Medulla oblongata (tissue), 1 donor: Measurements from ENCODE around the gene SUDS3.
A peak's percentile ranks its signal among the peaks of the same experiment; 100 is the strongest.
"Not testable (repeated sequence)": the region's sequence is repeated elsewhere in the genome, so short reads cannot be mapped to it uniquely, and the experiment has no call there.

Experiments used
- DNase-seq: peaks from one replicate; pipeline ENCODE4 v3.0.0-alpha.2; 2015; ENCODE audit errors: extremely low spot score

Gene SUDS3, protein sequence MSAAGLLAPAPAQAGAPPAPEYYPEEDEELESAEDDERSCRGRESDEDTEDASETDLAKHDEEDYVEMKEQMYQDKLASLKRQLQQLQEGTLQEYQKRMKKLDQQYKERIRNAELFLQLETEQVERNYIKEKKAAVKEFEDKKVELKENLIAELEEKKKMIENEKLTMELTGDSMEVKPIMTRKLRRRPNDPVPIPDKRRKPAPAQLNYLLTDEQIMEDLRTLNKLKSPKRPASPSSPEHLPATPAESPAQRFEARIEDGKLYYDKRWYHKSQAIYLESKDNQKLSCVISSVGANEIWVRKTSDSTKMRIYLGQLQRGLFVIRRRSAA

DNA sequence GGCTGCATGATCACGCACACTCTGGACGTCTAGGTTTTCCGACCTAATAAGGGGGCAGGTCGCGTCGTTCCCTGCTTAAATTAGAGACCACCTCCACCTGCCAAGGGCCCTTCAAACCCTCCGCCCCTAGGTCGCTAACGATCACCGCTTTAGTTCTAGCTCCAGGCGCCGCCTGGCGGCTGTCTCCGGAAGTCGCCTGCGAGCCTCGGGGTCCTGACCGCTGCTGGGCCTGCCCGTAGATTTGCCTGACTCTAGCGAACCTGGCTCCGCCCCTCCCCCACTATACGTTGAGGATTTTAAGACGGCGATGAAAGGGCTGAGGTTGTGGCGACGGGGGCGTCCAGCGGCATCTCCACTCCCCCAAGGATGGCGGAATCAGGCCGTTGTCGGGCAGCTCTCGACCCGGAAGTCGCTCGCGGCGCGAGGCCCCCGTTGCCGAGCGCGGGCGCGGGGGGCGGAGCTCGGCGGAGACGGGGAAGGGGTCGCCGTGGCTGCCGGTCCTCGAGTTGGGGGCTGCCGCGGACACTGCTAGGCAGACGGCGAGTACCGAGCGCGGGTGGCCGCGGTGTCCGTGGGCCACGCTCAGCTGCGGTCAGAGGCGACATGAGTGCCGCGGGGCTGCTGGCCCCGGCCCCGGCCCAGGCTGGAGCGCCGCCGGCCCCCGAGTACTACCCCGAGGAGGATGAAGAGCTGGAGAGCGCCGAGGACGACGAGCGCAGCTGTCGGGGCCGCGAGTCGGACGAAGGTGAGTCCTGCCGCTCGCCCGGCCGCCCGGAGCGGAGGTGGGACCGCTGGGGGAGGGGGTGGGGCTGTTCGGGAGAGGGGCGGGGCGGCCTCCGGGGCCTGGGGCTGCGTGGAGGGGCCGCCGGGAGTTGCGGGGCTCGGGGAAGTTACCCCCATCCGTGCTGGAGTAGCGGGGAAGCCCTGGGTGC lies at the start of gene SUDS3:
SUDS3 (plus strand) TSS at position 467 of the 932 bp plus-strand sequence; CDS start at position 604, 137 bp downstream.
- peak; percentile 96 for DNase-seq

DNA sequence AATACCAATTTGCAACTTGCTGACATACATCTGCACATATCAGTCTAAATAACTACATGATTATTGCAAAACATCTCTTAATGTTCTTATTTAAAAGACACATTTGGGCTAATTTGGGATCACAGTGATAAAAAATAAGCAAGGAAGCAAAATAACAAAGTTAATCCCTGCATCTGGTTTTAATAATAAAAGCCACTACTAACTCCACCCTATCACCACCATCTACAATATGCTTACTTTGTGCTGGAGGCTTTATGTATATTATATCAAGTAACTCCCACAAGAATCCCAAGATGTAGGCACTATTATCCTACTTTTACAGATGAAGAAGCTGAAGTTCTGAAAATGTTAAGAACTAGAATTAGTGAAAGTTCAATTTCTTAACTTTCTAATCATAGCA lies 49.4 kb upstream of the SUDS3 start:
- no peak for DNase-seq

DNA sequence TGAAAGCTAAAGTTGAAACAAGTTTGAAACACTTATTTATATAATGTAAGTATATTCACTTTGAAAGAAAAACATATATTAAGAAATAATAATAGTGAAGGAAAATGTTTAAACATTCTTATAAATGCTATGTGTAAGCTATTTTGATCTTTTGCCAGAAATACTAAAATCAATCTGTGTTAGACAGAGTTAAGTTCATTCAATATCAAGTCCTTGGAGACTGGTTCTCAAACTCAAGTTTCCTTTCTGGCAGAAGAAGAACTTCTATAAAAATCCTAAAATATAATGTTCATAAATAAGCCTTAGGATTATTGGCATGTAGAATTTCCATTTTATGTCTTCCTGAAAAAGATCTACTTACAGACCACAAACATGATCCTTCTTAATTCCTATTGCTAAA lies 49.0 kb upstream of the SUDS3 start:
- no peak for DNase-seq

DNA sequence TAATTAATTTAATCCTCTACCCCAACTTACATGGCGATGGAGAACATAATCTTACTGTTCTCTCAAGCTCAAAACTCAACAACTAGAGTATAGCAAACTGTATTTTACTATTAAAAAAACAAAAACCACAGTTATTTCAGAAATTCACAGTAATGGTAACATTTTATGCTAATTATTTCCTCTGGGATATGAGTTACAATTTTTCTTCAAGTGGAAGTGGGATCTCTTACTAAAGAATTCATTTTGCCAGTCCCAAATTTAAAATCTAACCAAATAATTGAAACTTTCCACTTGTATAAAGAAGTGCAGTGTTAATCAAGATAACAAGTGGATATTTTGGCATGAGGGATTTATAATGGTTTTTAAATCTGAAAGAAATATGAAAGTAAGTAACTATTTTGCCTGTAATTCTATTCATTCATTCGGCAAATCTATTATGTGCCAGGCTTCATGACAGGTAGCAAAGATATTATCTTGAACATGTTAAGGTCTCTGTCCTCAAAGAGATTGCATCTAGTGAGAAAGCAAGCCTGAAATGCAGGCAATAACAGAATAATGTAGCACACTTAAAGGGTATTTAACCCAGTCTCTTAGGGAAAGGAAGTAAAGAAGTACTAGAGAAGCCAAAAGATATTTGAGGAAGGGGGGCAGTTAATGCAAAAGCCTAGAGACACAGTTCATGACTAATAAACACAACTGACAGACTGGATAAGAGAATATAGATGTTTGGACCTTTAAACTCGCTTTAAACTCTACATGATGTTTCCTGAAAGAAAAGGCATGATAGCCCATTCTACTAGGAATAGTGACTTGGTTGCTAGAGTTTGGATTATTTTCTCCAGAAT lies 47.6 kb upstream of the SUDS3 start:
- no peak for DNase-seq

DNA sequence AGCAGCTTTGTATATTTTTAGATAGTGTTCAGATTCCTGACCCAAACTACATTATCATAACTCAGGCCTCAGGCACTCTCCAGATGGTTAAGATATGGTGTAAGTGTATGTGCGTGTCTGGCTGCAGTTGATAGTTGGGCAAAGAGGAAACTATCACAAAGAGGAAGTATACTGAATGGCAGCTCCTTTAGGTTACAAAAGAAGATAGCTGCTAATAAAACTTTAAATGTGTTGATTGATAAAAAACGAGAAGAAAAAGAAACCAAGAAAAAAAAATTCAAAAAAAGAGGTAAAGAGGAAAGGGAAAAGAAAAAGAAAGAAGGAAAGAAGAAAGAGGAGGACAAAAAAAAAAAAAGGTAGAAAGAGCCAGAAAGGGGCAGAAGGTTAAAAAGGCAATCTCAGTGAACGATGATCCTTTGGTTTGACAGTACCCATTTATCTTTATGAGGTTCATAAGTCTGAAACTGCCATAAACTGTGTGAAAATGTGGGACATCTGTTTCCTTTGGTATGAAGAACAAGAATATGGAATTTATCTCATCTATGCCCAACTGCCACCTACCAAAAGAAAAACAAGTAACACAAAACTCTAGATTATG lies 45.8 kb upstream of the SUDS3 start:
- peak; percentile 50 for DNase-seq

DNA sequence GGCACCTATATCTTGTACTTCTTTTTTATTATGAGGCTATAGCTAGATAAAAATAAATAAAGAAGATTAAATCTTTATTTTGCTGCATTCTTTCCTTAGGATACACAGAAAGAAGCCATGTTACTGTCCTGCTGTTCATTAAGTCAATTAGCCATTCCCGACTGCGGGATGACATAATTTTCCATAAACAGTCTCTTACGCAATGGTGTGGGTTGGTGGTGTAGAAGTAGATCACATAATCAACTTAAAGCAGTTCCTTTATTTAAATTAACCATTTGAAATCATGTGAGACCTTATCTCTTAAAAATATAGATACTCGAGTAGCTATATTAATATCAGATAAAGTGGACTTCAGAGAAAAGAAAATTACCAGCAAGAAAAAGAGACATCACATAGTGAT lies 43.8 kb upstream of the SUDS3 start:
- no peak for DNase-seq

DNA sequence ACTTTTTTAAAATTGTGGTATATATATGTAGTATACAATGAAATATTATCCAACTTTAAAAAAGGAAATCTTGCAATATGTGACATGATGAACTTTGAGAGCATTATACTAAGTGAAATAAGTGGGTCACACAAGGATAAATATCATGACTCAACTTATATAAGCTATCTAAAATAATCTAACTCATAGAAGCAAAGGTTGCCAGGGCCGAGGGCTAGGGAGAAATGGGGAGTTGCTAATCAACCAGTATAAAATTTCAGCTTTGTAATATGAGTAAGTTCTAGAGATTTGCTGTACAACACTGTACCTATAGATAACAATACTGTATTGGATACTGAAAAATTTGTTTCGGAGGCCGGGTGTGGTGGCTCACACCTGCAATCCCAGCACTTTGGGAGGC lies 42.1 kb upstream of the SUDS3 start:
- no peak for DNase-seq

DNA sequence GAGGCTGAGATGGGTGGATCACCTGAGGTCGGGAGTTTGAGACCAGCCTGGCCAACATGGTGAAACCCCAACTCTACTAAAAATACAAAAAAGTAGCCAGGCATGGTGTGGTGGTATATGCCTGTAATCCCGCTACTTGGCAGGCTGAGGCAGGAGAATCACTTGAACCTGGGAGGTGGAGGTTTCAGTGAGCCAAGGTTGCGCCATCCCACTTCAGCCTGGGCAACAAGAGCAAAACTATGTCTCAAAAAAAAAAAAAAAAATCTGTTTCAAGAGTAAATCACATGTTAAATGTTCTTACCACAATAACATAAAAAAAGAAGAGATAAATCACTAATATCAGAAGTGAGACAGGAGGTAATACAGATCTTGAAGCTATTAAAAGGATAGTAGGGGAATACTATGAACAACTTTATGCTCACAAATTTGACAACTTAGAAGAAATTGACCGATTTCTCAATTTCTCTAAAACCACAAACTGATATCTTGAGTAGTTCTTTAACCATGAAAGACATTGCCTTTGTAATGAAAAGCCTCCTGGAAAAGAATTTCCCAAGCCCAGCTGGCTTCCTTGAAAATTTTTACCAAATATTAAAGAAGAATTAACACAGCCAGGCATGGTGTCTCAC lies 41.3 kb upstream of the SUDS3 start:
- DNase-seq: no peak

DNA sequence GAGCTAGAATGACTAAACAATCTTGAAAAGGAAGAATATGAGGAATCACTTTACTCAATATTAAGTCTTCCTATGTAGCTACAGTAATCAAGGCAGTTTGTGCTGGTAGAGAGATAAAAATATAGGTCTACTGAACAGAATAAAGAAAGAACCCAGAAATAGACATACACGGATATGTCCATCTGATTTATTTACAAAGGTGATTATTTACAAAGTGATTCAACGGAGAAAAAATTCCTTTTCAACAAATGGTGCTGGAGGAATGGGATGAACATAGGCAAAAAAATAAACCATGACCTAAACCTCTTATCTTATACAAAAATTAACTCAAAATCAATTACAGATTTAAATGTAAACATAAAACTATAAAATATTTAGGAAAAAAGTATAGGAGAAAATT lies 40.2 kb upstream of the SUDS3 start:
- no peak for DNase-seq

DNA sequence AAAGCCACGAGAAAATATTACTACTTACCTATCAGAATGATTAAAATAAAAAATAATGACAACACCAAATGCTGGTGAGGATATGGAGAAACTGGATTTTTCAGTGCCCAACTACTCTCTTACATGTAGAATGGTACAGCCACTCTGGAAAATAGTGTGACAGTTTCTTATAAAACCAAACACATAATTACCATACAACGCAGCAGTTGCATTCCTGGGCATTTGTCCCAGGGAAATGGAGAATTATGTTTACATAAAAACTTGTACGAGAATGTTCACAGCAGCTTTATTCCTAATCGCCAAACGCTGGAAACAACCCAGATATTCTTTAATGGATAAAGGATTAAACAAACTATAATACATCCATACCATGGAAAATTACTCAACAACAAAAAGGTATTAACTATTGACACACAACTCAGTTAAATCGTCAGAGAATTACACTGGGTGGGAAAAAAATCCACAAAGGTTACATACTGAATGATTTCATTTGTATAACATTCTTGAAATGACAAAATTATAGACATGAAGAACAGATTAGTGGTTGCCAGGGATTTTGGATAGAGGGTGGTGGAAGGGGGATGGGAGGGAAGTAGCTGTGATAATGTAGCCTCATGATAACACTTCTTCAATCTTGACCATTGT lies 39.0 kb upstream of the SUDS3 start:
- DNase-seq: no peak

DNA sequence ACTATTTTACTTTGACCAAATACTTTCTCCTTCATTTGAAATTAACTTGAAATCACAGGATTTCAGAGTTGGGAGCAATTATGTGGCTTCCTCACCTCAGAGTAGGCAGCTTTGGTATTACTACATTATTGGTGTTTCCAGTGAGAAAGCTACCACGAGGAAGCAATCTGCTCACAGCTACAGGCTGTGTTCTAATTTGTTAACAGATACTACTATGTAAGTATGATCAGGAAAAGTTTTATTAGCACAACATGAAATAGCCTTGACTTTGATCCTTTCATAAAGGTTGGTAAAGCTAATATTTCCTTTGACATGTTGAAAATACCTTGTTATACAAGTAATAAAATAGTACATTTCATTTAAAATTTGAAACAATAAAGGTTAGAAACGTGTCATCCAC lies 34.3 kb upstream of the SUDS3 start:
- no peak for DNase-seq

DNA sequence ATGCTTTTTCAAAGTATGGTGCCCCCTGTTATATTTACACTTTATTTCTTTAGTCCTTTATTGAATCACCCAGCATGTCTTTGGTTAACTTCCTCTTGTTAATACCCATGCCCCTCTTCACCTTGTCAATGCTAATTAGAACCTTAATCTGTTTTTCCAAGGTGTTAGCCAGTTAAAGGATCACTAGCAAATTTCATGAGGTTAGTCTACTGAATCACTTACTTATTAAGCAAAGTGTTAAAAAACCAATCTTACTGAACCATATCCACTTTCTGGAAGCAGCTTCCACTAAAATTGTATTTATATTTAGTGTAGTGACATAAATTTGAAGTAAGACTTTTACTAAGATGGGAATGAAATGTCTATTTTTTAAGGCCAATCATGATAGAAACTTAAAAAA lies 31.5 kb upstream of the SUDS3 start:
- no peak for DNase-seq

DNA sequence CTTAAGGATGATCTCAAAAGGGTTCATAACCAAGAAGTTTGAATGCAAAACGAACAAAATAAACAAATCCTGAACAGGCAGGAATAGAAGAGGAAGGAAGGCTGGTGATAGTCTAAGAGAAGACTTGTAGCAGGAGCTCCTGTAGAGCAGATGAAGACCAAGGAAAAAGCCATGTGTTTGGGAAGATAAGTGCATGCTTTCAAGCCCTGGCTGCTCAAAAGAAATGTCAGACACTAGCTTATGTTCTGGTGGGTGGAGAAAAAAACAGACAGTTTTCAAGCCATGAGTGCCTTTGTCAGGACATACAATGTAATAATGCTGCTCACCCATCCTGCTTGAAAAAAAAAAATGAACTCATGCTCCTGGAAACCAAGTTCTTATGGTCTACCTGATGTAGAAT lies 31.0 kb upstream of the SUDS3 start:
- no peak for DNase-seq

DNA sequence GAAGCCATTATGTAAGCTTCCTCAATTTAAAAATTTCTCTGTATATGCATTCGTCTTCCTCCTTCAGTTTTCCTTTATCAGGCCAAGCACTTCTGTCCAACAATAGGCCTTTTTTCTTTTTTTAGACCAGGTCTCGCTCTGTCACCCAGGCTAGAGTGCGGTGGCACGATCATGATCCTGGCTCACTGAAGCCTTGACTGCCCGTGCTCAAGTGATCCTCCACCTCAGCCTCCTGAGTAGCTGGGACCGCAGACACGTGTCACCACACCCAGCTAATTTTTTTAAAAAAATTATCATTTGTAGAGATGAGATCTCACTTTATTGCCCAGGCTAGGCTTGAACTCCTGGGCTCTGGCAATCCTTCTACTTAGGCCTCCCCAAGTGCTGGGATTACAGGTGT lies 29.5 kb upstream of the SUDS3 start:
- no peak for DNase-seq

DNA sequence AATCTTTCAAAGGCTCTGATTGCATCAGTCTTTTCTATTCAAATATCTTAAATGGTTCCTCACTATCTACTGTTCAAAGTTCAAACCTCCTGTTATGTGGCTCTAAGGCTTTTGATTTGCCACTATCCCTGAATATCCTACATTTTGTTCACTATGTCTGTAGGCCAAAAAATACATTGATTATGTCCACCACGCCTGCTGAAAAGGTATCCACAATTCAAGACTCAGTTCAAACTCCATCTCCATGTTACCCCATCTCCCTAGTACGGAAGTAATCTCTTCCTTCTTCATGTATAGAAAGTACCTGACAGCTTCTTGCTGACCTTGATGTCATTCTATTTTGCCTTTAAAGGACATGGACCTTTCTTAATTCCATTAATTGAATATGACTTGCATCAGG lies 28.4 kb upstream of the SUDS3 start:
- DNase-seq: no peak

DNA sequence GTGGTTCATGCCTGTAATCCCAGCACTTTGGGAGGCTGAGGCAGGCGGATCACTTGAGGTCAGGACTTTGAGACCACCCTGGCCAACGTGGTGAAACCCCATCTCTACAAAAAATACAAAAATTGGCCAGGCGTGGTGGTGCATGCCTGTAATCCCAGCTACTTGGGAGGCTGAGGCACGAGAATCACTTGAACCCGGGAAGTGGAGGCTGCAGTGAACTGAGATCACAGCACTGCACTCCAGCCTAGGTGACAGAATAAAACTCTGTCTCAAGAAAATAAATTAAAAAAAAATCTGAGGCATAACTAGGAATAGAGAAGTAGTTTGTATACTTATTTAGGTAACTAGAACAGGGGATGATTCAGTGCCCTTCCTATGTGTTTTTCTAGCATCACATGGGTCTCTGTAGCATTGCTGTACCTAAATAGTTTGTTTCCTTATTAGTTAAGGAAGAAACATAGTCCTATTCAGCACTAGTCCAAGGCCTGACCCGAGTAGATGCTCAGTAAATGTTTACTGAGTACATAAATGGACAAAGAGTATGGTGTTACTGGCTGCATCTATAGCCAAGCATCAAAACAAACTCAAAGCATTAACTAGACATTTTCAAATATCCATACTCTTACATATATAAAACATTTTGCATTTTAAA lies 25.3 kb upstream of the SUDS3 start:
- no peak for DNase-seq

DNA sequence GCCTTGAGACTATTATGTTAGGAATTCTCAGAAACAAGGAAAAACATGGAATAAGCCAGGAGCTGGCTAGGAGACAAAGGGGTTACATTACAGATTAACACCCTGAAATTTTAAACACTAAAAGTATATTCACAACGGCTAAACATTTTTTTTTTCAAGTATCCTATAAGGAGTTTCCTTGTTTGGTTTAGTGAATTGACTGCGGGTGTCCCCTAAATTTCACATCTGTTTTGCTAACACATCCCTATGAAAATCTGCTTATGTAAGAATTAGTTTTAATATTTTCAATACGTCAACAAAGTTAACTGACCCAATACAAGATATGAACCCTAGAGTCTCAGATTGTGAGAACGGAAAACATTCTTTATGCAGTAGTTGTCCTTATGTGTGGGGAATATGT lies 22.6 kb upstream of the SUDS3 start:
- no peak for DNase-seq

DNA sequence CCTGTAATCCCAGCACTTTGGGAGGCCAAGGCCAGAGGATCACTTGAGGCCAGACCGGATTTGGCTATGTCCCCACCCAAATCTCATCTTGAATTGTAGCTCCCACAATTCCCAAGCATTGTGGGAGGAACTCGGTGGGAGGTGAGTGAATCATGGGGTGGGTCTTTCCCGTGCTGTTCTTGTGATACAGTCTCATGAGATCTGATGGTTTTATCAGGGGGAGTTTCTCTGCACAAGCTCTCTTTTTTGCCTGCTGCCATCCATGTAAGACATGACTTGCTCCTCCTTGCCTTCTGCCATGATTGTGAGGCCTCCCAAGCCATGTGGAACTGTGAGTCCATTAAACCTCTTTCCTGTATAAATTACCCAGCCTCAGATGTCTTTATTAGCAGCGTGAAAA lies 21.9 kb upstream of the SUDS3 start:
- DNase-seq: not testable (repeated sequence)

DNA sequence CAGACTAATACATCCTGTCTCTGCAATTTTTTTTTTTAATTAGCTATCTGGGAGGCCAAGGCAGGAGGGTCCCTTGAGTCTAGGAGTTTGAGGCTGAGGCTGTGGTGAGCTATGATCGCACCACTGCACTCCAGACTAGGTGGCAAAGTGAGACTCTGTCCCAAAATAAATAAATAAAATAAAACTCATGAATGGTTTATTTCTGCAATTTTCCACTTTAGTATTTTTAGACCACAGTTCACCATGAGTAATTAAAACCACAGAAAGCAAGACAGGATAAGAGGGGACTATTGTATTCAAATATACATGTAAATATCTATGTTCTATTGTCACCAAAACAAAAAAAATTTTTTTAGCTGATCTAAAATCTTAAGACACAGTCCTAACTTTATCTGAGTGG lies 21.5 kb upstream of the SUDS3 start:
- DNase-seq: no peak

DNA sequence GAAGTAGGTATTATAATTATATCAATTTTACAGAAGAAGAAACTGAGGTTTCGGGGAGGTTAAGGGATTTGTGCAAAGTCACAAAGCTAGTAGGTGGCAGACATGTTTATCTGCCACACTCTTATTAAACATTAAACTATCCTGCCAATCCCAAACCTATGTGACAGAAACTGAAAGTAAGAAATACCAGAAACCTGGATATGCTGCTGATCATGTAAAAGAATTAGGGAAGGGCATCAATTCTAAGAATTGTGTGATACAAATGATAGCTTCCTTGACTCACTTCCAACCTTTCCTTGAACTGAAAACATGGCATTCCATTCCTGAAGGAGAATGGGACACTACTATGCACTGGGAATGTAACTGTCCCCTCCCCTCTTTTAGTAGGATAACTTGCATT lies 20.5 kb upstream of the SUDS3 start:
- no peak for DNase-seq
